K562 (cell line): ENCODE data around the gene KCTD11. TPM values are rescaled to one million over a fixed set of nuclear protein-coding genes. Genes with fewer than 3 reads are reported as not detected.
A peak's percentile ranks its signal among the peaks of the same experiment; 100 is the strongest.

Source experiments
- ATAC-seq: fragments of 200-7000 bp; cut with Tn5 transposase; 3 replicates; pipeline ENCODE4 v1.9.1; 2020; ENCODE audit warnings: moderate library complexity
- BruUV-seq: library from RNA; stranded (reverse); fragments of 400-500 nt; replicated peaks from 2 replicates; lab custom pipeline; 2021; lab: Mats Ljungman, UMichigan
- CTCF ChIA-PET: fragments of 300-600 bp; formaldehyde crosslinking; extraction: SDS; loops from one replicate; lab custom pipeline; 2021; ENCODE audit warnings: low intra/inter-chr PET ratio; lab: Yijun Ruan, JAX
- POLR2A ChIA-PET: fragments of 300-600, 350-650 bp; sonication (Branson Sonifier 250); formaldehyde crosslinking; extraction: SDS; loops from one replicate; lab custom pipeline; 2021; ENCODE audit warnings: antibody characterized with exemption, inconsistent platforms; lab: Yijun Ruan, JAX
- DNase-seq, 4 experiments: peaks; one replicate each; pipeline versions ENCODE4 v3.0.0 to v3.0.0-alpha.2; 2011 to 2018; ENCODE audit warnings: low spot score in 3 of 4, mixed read lengths in 3 of 4; ENCODE audit errors: extremely low read depth in 1 of 4
- FAIRE-seq: peaks from 2 replicates; lab custom pipeline; 2011; peaks lifted over from hg19 to GRCh38; lab: Jason Lieb, UNC
- H2AFZ ChIP-seq: 2 replicates; pipeline ENCODE4 v1.6.0; 2011; ENCODE audit warnings: low read depth, low read length, control low read depth, inconsistent platforms
- H3K27ac ChIP-seq: fragments of 200-600 bp; 3 replicates; pipeline ENCODE4 v1.8.0; 2011; ENCODE audit warnings: low read depth, mild to moderate bottlenecking, control low read depth, inconsistent platforms, low read length, moderate library complexity, mixed read lengths; ENCODE audit errors: extremely low read depth
- H3K27me3 ChIP-seq, 2 experiments: fragments of 300-600 bp in 1 of 2; 2 replicates in 1 of 2; 3 replicates in 1 of 2; pipeline versions ENCODE4 v1.6.0 to v1.8.0; 2011; ENCODE audit warnings: inconsistent platforms in 2 of 2, low read length in 2 of 2, mild to moderate bottlenecking in 1 of 2, mixed read lengths in 1 of 2, moderate library complexity in 1 of 2; ENCODE audit not compliant: control insufficient read depth in 2 of 2, insufficient read depth in 2 of 2
- H3K36me3 ChIP-seq: fragments of 300-600 bp; 3 replicates; pipeline ENCODE4 v1.8.0; 2011; ENCODE audit warnings: mild to moderate bottlenecking, low read length, inconsistent platforms; ENCODE audit not compliant: control insufficient read depth, insufficient read depth
- H3K4me1 ChIP-seq, 2 experiments: fragments of 200-600 bp in 1 of 2; replicated peaks in 1 of 2; 2 replicates in 1 of 2; 3 replicates in 1 of 2; pipeline versions ENCODE4 v1.5.1 to v1.8.0; 2011; ENCODE audit warnings: inconsistent platforms in 2 of 2, low read length in 2 of 2, mild to moderate bottlenecking in 1 of 2, mixed read lengths in 1 of 2, moderate library complexity in 1 of 2; ENCODE audit not compliant: control insufficient read depth in 2 of 2, insufficient read depth in 2 of 2
- H3K4me2 ChIP-seq: 2 replicates; pipeline ENCODE4 v1.6.1; 2011; ENCODE audit warnings: low read length, control low read depth, inconsistent platforms, mixed read lengths; ENCODE audit not compliant: insufficient read depth
- H3K4me3 ChIP-seq: fragments of 200-600 bp; sonication (generic), shearing (Covaris generic); 2 replicates; pipeline ENCODE4 v1.5.1; 2016; ENCODE audit warnings: control low read depth, inconsistent platforms
- H3K79me2 ChIP-seq: fragments of 200-600 bp; 3 replicates; pipeline ENCODE4 v1.8.0; 2011; ENCODE audit warnings: low read length, inconsistent platforms; ENCODE audit not compliant: control insufficient read depth, insufficient read depth
- H3K9ac ChIP-seq, 2 experiments: 2 replicates each; pipeline versions ENCODE4 v1.6.0 to v1.6.1; 2011; ENCODE audit warnings: low read depth in 2 of 2, low read length in 2 of 2, control low read depth in 1 of 2, inconsistent platforms in 1 of 2, mild to moderate bottlenecking in 1 of 2, mixed read lengths in 1 of 2; ENCODE audit not compliant: insufficient read depth in 1 of 2
- H3K9me1 ChIP-seq: one replicate; pipeline ENCODE4 v1.6.0; 2011; ENCODE audit warnings: inconsistent platforms, mild to moderate bottlenecking, low read length, moderate library complexity; ENCODE audit not compliant: control insufficient read depth, insufficient read depth
- H3K9me3 ChIP-seq: replicated peaks from 2 replicates; pipeline ENCODE4 v1.5.1; 2011; ENCODE audit warnings: low read depth, low read length, inconsistent platforms; ENCODE audit not compliant: control insufficient read depth, insufficient read depth
- H4K20me1 ChIP-seq: replicated peaks from 2 replicates; pipeline ENCODE4 v1.6.1; 2011; ENCODE audit warnings: low read length, inconsistent platforms, mixed read lengths; ENCODE audit not compliant: control insufficient read depth, insufficient read depth
- BCOR ChIP-seq: fragments of 450-650 bp; IDR thresholded peaks from 2 replicates; pipeline ENCODE4 v1.6.1; 2016
- CBX3 ChIP-seq, 2 experiments: IDR thresholded peaks; 1 replicate in 1 of 2; 2 replicates in 1 of 2; pipeline ENCODE4 v1.6.1; 2012; ENCODE audit warnings: inconsistent platforms in 2 of 2, low read length in 2 of 2, borderline replicate concordance in 1 of 2, control low read depth in 1 of 2
- CHAMP1 ChIP-seq: fragments of 450-650 bp; IDR thresholded peaks from 2 replicates; pipeline ENCODE4 v1.6.1; 2016; ENCODE audit warnings: mild to moderate bottlenecking
- GTF2E2 ChIP-seq: fragments of 200-800 bp; sonication (Bioruptor generic); IDR thresholded peaks from 2 replicates; pipeline ENCODE4 v1.6.1; 2016; ENCODE audit warnings: missing genetic modification characterization, missing compliant biosample characterization
- HNRNPL ChIP-seq: fragments of 200-400 bp; formaldehyde crosslinking; IDR thresholded peaks from 2 replicates; pipeline ENCODE4 v1.6.1; 2017; ENCODE audit warnings: low read depth, mild to moderate bottlenecking, low read length
- JUNB ChIP-seq: fragments of 450-650 bp; formaldehyde crosslinking; conservative IDR thresholded peaks from 2 replicates; pipeline ENCODE4 v1.4.0; 2020; ENCODE audit warnings: mild to moderate bottlenecking
- KDM1A ChIP-seq, 2 experiments: fragments of 450-650 bp; IDR thresholded peaks; 2 replicates each; pipeline ENCODE4 v1.6.1; 2016; ENCODE audit warnings: mild to moderate bottlenecking in 2 of 2
- KLF10 ChIP-seq: fragments of 250-450 bp; sonication (Bioruptor Pico); IDR thresholded peaks from 2 replicates; pipeline ENCODE4 v1.6.1; 2021; ENCODE audit warnings: matching md5 sums
- MEF2A ChIP-seq: IDR thresholded peaks from 2 replicates; pipeline ENCODE4 v1.6.1; 2011; ENCODE audit warnings: low read depth, mild to moderate bottlenecking, low read length, moderate library complexity; ENCODE audit not compliant: control insufficient read depth
- NFRKB ChIP-seq: fragments of 450-650 bp; IDR thresholded peaks from 2 replicates; pipeline ENCODE4 v1.6.1; 2016; ENCODE audit warnings: low read depth
- RBM25 ChIP-seq: fragments of 200-400 bp; formaldehyde crosslinking; IDR thresholded peaks from 2 replicates; pipeline ENCODE4 v1.6.1; 2018; ENCODE audit warnings: low read length, low read depth, moderate library complexity; ENCODE audit not compliant: severe bottlenecking
- TRIM24 ChIP-seq, 2 experiments: fragments of 450-650 bp; IDR thresholded peaks; 2 replicates each; pipeline ENCODE4 v1.6.1; 2016
- TRIM28 ChIP-seq: fragments of 450-650 bp; IDR thresholded peaks from 2 replicates; pipeline ENCODE4 v1.6.1; 2017
- ZFP30 ChIP-seq: fragments of 250-450 bp; sonication (Bioruptor Pico); IDR thresholded peaks from 2 replicates; pipeline ENCODE4 v1.8.0; 2022; ENCODE audit warnings: moderate library complexity, mild to moderate bottlenecking, inconsistent platforms, borderline replicate concordance
- ZNF280A ChIP-seq: fragments of 450-650 bp; IDR thresholded peaks from 2 replicates; pipeline ENCODE4 v1.6.1; 2018; ENCODE audit warnings: mild to moderate bottlenecking, low read depth; ENCODE audit not compliant: partially characterized antibody
- ZNF280B ChIP-seq: fragments of 250-450 bp; sonication (Bioruptor Pico); IDR thresholded peaks from 2 replicates; pipeline ENCODE4 v1.5.1; 2021; ENCODE audit warnings: mild to moderate bottlenecking
- WGBS: fragments of 100-300 bp; shearing (Covaris generic); methylation state at CpG from one replicate; pipeline ENCODE4 v1.1.6; 2016; ENCODE audit warnings: low coverage, mixed read lengths; ENCODE audit not compliant: insufficient coverage; ENCODE audit errors: missing lambda C conversion rate; 5-methylcytosine and 5-hydroxymethylcytosine counted together
- in situ Hi-C: fragments of 300-500 bp; cut with MboI; formaldehyde crosslinking; loops from 4 replicates; pipeline ENCODE4 v1.15.0; 2018; ENCODE audit warnings: inconsistent platforms, mixed read lengths
- intact Hi-C: fragments of 100-400 bp; cut with micrococcal nuclease; formaldehyde crosslinking; loops from 2 replicates; pipeline ENCODE4 v1.14.2; 2022
- polyA plus RNA-seq, 8 experiments: library from polyadenylated mRNA; depleted of rRNA in 4 of 8; stranded (reverse) in 5 of 8; unstranded in 3 of 8; fragments of >200 nt; fragmentation: Nextera tagmentation in 2 of 8; fragmentation: Illumina TruSeq in 1 of 8; extraction: Ambion mirVana in 2 of 8; extraction: Trizol in 1 of 8; gene quantifications; 2 replicates each; pipeline versions ENCODE4 v1.2.1 to v1.2.3, GENCODE V29; 2011 to 2014; ENCODE audit warnings: inconsistent platforms in 1 of 8, missing spikeins in 1 of 8
- total RNA-seq, 7 experiments: library from RNA; depleted of rRNA in 6 of 7; stranded (reverse); fragments of >200 nt in 6 of 7; fragmentation: Illumina TruSeq in 2 of 7; extraction: Trizol in 2 of 7; gene quantifications; 2 replicates each; pipeline versions ENCODE4 v1.2.1 to v1.2.3, GENCODE V29; 2011 to 2021; ENCODE audit warnings: low replicate concordance in 1 of 7

The KCTD11 gene
- total and polyA plus RNA-seq, 9 of the 15 experiments (the other 6 are each of a cell fraction or from before 2014, with no cell fraction given) = 0.01 to 3.2 (median 2.5) TPM; not detected in 1

GRCh38 chr17:7379134-7379533 lies 27.2 kb downstream of the KCTD11 start:
- no peak overlapping the region for H2AFZ ChIP-seq
- CTCF ChIA-PET = no interaction called here
- no peaks in the 10 kb centered on the region for H3K9me1 ChIP-seq
- no peaks in the 10 kb centered on the region for H4K20me1 ChIP-seq
- H3K9me3 ChIP-seq = peaks cover 2% of the 10 kb centered on the region; the same call in 1 of the 2 replicates
- no peaks in the 10 kb centered on the region for H3K27me3 ChIP-seq
- no peak overlapping the region for H3K4me2 ChIP-seq
- no peaks in the 10 kb centered on the region for H3K36me3 ChIP-seq
- FAIRE-seq (no peak), DNase-seq (no peak), ATAC-seq (no peak)
- POLR2A ChIA-PET = no interaction called here
- TF ChIP-seq MEF2A = no peak
- TF ChIP-seq TRIM28 = peak; percentile 76; the same call in 1 of the 2 replicates
- TF ChIP-seq HNRNPL = no peak
- TF ChIP-seq ZNF280A = peak; percentile 36
- TF ChIP-seq JUNB (CRISPR knock-in tag) = no peak
- TF ChIP-seq NFRKB = no peak
- TF ChIP-seq TRIM24 (IDR thresholded peaks at IDR 0.05) = 0 out of 4 replicates have a peak, but pooled peaks of 1 of the 2 experiments have one; percentile 18
- no peak for TF ChIP-seq CHAMP1
- TF ChIP-seq RBM25 = peak; percentile 44
- no peak for TF ChIP-seq GTF2E2 (tag)
- TF ChIP-seq KLF10 (CRISPR knock-in tag) = no peak
- TF ChIP-seq ZFP30 (CRISPR knock-in tag) = peak; percentile 62; the same call in 1 of the 2 replicates
- peak; percentile 62 for TF ChIP-seq BCOR
- peak in 1 of 2 experiments; percentile 71; a peak in 1 of 3 replicates for TF ChIP-seq CBX3 (IDR thresholded peaks at IDR 0.05; ENCODE audit: borderline replicate concordance in 1 of 2, low read length in 2 of 2)
- TF ChIP-seq KDM1A (IDR thresholded peaks at IDR 0.05) = peak in 1 of 2 experiments; percentile 36; a peak in 1 of 4 replicates
- no peak for TF ChIP-seq ZNF280B (CRISPR knock-in tag)
- no peaks in the 10 kb centered on the region; the same call in 2 of the 3 replicates for H3K79me2 ChIP-seq
- BruUV-seq = no TSS peak
- WGBS = 71% methylated on average over 3 of the region's 3 CpGs
- H3K27ac ChIP-seq = no peak overlapping the region
- no peak overlapping the region for H3K4me3 ChIP-seq
- H3K4me1 ChIP-seq = peaks cover 8 to 18% of the 10 kb centered on the region in 2 experiments; a peak in 4 of 5 replicates
- no peak overlapping the region for H3K9ac ChIP-seq
- in situ Hi-C loops = no loop called here
- intact Hi-C loops = no loop called here
